Fibroblast of the aortic adventitia (primary cell): ENCODE results near the gene GPRC5D. TPM values are rescaled to one million over a fixed set of nuclear protein-coding genes. Genes with fewer than 3 reads are reported as not detected.
A peak's percentile ranks its signal among the peaks of the same experiment; 100 is the strongest.

ENCODE experiments used
- DNase-seq: peaks from one replicate; pipeline ENCODE4 v3.0.0-alpha.2; 2010; ENCODE audit warnings: low read depth
- H3K4me3 ChIP-seq: 2 replicates; pipeline ENCODE4 v1.5.1; 2011; ENCODE audit warnings: low read depth, mild to moderate bottlenecking, control low read depth, low read length, moderate library complexity
- total RNA-seq: library from RNA; depleted of rRNA; stranded (reverse); fragments of >200 nt; gene quantifications from 2 replicates; pipeline ENCODE4 v1.2.3, GENCODE V29; 2012; ENCODE audit warnings: low replicate concordance
- TF ChIP-seq, protein P1 (sequence below): IDR thresholded peaks from 2 replicates; pipeline ENCODE4 v1.5.1; 2011; ENCODE audit warnings: mild to moderate bottlenecking, low read length, control low read depth, inconsistent platforms; ENCODE audit not compliant: insufficient read depth

Gene GPRC5D
- total RNA-seq, 1 donor, result not detected

GRCh38 chr12:12943586-12944260 is 8.2 kb downstream of the GPRC5D start:
- TF ChIP-seq, protein P1, sequence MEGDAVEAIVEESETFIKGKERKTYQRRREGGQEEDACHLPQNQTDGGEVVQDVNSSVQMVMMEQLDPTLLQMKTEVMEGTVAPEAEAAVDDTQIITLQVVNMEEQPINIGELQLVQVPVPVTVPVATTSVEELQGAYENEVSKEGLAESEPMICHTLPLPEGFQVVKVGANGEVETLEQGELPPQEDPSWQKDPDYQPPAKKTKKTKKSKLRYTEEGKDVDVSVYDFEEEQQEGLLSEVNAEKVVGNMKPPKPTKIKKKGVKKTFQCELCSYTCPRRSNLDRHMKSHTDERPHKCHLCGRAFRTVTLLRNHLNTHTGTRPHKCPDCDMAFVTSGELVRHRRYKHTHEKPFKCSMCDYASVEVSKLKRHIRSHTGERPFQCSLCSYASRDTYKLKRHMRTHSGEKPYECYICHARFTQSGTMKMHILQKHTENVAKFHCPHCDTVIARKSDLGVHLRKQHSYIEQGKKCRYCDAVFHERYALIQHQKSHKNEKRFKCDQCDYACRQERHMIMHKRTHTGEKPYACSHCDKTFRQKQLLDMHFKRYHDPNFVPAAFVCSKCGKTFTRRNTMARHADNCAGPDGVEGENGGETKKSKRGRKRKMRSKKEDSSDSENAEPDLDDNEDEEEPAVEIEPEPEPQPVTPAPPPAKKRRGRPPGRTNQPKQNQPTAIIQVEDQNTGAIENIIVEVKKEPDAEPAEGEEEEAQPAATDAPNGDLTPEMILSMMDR, result no peak
- peak; percentile 72 for DNase-seq
- no peak overlapping the region for H3K4me3 ChIP-seq

GRCh38 chr12:12941450-12942350 is 10.3 kb downstream of the GPRC5D start:
- no peak for DNase-seq
- no peak overlapping the region for H3K4me3 ChIP-seq
- TF ChIP-seq, protein P1, result no peak

GRCh38 chr12:12939888-12940287 is 12.1 kb downstream of the GPRC5D start:
- TF ChIP-seq, protein P1, result no peak
- no peak for DNase-seq
- no peak overlapping the region for H3K4me3 ChIP-seq

DNA sequence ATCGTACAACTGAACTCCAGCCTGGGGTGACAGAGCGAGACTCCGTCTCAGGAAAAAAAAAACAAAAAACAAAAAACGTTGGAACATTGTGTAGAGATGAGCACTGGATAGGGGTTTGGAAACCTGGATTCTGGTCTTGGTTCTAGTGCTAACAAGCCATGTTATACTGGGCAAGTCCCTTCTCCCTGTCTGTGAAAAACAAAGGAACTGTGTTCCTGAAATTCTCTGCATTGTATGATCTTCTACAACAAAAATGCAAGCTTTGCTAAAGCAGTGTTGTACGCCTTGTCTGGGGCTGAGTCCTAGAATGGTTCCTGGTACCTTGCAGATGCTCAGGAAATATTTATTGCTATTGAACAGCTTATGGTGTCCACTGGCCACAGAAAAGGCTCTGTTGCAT is 13.4 kb downstream of the GPRC5D start:
- H3K4me3 ChIP-seq, result no peak overlapping the region
- DNase-seq, result no peak
- TF ChIP-seq, protein P1, result no peak

- H3K4me3 ChIP-seq, result no peak overlapping the region
- DNase-seq, result no peak
- TF ChIP-seq, protein P1, result no peak
These were observed 14.9 kb downstream of the GPRC5D start for GRCh38 chr12:12936983-12937491.

- TF ChIP-seq, protein P1, result no peak
- no peak overlapping the region for H3K4me3 ChIP-seq
- DNase-seq, result no peak
These were observed 17.4 kb downstream of the GPRC5D start for GRCh38 chr12:12934556-12934955.
